CD4-positive, alpha-beta T cell treated with Interleukin-21 for 1 hour (primary cell): ENCODE results near the gene STEAP4.
"Not testable (repeated sequence)": the region's sequence is repeated elsewhere in the genome, so short reads cannot be mapped to it uniquely, and the experiment has no call there.

Experiments used
- DNase-seq: peaks from one replicate; pipeline ENCODE4 v3.0.0-alpha.2; 2020

STEAP4 gene

DNA sequence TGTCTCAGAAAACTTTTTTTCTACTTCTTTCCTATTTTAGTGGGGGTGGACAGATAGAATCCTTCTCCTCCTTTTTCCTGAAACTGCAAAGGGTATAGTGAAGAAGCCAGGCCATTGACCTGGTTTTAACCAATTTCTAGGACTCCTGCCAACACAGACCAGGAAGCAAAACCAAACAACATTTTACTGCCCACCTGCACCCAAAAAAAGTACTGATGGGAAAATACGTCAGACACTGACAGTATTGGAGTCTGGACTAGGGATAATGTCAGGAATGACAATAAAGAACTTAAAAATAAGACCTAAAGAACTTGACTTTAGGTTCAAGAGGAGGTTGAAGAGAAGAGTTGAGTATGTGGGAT, 5.0 kb upstream of the STEAP4 start:
- no peak for DNase-seq

DNA sequence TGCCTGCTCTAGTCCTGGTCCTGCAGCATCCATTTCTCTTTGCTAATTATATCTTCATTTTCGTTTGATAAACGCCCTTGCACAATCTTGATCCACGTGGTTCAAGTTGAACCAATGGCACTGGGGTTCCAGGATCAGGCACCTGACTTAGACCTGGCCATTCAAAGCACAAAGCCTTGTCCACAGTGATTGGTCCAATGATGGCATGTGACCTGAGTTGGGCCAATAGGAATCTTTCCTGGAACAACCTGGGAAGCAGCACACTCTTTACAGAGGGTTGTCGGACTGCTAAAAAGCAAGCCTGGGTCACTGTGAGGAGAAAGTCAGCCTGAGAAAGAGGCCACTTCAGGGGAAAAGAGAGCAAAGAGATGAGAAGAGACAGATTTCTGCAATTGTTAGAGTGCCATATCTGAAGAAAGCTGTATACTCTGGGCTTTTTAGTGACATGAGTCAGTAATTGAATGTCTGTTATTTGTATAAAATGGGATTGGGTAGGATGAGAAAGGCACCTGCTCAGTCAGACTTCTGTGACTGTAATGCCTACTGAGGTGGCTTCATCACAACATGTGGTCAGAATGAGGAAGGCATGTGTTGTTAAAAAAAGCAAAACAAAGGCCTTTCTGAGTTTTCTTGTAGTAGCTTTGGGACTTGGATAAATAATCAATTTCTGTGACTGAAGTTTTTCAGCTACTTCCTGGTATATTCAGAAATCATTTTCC, 4.4 kb upstream of the STEAP4 start:
- no peak for DNase-seq

GRCh38 chr7:88309819-88310218, 3.1 kb upstream of the STEAP4 start:
- DNase-seq, result no peak

DNA sequence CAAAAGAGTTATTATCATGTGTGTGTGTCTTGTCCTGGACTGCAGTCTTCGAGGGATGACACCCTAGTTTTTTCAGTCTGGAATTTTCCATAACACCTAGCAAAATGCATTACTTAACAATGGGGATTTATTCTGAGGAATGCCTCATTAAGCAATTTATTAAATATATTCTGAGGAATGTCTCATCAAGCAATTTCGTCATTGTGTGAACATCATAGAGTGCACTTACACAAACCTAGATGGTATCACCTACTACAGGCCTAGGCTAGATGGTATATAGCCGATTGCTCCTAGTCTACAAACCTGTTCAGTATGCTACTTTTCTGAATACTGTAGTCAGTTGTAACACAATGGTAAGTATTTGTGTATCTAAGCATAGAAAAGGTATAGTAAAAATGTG, 1.1 kb upstream of the STEAP4 start:
- no peak for DNase-seq

GRCh38 chr7:88307412-88307811, 718 bp upstream of the STEAP4 start:
- no peak for DNase-seq

GRCh38 chr7:88305044-88305443, 1.6 kb downstream of the STEAP4 start:
- no peak for DNase-seq

GRCh38 chr7:88302486-88302885, 4.2 kb downstream of the STEAP4 start:
- DNase-seq, result no peak

DNA sequence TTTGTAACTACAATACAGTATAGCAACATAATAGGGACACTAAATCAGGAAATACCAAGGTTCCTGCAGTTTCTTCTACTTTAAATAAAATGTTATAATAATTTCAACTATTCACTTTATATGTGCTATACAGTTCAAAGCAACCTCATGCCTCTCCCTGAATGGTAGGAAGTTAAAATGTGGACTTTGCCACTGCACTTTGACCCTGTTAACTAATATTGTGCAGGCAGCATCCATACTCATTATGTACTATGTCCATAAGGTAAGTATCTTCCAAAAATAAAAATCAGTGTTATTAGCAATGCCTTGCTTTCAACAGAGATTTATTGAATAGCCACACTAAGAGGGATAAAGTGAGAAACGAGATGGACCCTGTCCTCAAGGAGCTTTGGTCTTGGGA, 4.8 kb downstream of the STEAP4 start:
- no peak for DNase-seq

- DNase-seq, result no peak
Observed at GRCh38 chr7:88300401-88300945, 6.2 kb downstream of the STEAP4 start.

GRCh38 chr7:88299126-88299525, 7.6 kb downstream of the STEAP4 start:
- no peak for DNase-seq

GRCh38 chr7:88293866-88294265, 12.8 kb downstream of the STEAP4 start:
- no peak for DNase-seq

GRCh38 chr7:88291398-88292173, 15.1 kb downstream of the STEAP4 start:
- DNase-seq, result no peak

DNA sequence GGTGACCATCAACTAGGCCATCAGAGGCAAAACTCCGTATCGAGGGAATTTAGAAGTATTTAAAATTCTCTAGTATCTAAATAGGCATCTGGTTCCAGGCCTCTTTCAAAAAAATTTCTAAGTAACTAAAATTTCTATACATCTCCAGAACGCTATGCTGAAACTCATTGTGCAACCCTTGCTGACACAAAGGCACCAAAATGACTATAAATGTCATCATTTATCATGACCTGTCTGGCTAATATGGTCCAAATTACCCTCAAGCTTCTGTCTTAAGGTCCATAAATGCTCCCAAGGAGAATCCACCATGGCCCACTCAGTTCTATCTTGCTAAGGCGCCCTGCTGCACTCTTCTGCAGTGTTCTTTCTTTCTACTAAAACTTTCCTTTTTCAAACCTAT, 16.2 kb downstream of the STEAP4 start:
- DNase-seq, result no peak

DNA sequence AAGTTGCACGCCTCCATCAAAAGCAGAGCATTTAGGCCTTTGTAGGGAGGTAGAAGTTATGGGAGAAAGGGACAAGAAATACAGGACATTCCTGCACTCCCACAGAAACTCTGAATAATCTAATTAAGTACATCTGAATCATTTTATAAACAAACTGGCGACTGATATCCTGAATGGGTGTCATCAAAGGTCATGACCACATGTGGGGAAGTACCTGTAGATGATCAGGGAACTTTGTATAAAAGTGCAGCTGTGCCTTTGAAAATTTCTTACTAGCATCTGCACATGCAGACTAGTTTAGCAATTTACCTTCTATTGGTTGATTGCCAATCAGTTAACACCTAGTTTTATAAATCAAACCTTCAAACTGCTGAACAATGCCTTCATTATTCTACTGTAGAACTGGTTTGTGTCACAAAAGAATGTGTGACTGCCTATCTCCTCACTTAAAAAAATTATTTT, 17.1 kb downstream of the STEAP4 start:
- DNase-seq, result no peak

- DNase-seq, result no peak
Observed at GRCh38 chr7:88281749-88282148, 24.9 kb downstream of the STEAP4 start.

- DNase-seq, result no peak
Observed at GRCh38 chr7:88280801-88281200, 25.9 kb downstream of the STEAP4 start.

DNA sequence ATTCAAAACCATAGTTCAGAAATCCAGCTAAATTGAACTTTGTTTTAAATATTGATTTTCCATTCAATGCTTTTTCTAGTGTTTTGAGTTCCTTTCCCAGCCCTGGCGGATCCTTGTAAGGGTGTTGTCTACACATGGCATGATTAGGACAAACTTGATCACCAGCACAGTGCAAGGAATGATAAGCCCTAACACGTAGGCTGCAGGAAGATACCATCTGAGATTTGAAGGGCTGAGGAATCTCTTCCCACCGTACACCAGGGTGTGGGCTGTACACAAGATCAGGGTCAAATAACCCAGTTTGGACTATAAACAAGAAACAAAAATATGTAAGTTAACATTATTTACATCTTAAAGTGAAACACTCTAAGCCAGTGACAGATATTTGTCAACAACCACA, 27.4 kb downstream of the STEAP4 start:
- no peak for DNase-seq

DNA sequence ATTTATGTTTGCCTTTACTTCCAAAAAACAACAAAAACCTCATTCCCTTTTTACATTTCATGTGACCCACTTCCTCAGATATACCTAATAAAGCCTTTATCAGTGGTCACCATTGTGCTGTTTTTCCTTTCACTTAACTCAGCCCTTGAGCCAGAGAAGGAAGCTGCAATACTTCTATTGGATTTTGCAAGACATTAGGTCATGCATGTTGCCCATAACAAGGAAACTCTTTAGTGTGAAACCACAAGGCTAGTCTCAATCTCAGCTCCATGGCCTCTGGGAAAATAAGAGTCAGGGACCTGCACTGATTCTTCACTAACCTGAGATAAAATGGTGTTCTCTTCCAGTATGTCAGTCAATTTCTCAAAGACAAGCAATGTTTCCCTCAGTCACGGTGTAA, 27.8 kb downstream of the STEAP4 start:
- no peak for DNase-seq

- DNase-seq, result no peak
Observed at GRCh38 chr7:88276605-88277153, 30.0 kb downstream of the STEAP4 start.

DNA sequence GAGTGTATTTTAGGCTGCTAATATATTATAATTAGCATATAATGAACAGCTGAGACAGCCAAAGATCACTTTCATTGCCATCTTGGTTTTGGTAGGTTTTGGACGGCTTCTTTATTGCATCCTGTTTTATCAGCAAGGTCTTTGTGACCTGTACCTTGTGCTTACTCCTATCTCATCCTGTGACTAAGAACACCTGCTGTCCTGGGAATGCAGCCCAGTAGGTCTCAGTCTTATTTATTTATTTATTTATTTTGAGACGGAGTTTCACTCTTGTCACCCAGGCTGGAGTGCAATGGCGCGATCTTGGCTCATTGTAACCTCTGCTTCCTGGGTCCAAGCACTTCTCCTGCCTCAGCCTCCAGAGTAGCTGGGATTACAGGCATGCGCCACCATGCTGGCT, 31.8 kb downstream of the STEAP4 start:
- not testable (repeated sequence) for DNase-seq

GRCh38 chr7:88269586-88269985, 37.1 kb downstream of the STEAP4 start:
- DNase-seq, result no peak

DNA sequence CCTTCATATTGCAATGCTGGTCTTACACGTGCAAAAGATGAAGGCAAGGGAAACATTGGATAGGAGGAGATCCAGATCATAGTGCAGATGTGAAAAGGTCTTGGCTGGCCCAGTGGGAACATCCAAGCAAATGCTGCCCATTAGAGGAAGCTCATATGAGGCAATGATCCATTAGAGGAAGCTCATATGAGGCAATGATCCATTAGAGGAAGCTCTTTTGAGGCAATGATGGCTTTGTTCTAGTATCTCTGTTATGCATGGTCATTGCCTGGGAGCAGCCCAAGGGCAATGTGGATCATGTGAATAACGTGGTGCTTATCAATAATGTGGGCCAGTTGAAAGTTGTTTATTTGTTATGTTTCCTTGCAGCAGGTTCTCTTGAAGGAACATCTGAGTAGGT, 37.8 kb downstream of the STEAP4 start:
- no peak for DNase-seq

- no peak for DNase-seq
Observed at GRCh38 chr7:88268051-88268450, 38.6 kb downstream of the STEAP4 start.

- no peak for DNase-seq
Observed at GRCh38 chr7:88267421-88267820, 39.3 kb downstream of the STEAP4 start.
